ENCODE data around the gene BCL11B.

The BCL11B gene

GRCh38 chr14:99288948-99289347, 17.0 kb upstream of the BCL11B start:
- H3K27ac ChIP-seq, result no peak overlapping the region
- ChIA-PET POLR2A (ENCODE audit: low non-redundant PET) (no interaction called here), CTCF (no interaction called here)
- DNase-seq (ENCODE audit: low spot score), result no peak
- no peak for TF ChIP-seq CTCF (conservative IDR thresholded peaks at IDR 0.05; ENCODE audit: low read depth)

GRCh38 chr14:99287269-99287942, 15.4 kb upstream of the BCL11B start:
- ChIA-PET POLR2A (ENCODE audit: low non-redundant PET) (no interaction called here), CTCF (no interaction called here)
- no peak for DNase-seq (ENCODE audit: low spot score)
- H3K27ac ChIP-seq, result no peak overlapping the region
- TF ChIP-seq CTCF (conservative IDR thresholded peaks at IDR 0.05; ENCODE audit: low read depth), result no peak

- TF ChIP-seq CTCF (conservative IDR thresholded peaks at IDR 0.05; ENCODE audit: low read depth), result no peak
- no peak overlapping the region for H3K27ac ChIP-seq
- ChIA-PET CTCF (no interaction called here), POLR2A (ENCODE audit: low non-redundant PET) (no interaction called here)
- no peak for DNase-seq (ENCODE audit: low spot score)
Measured at GRCh38 chr14:99286761-99287160, 14.8 kb upstream of the BCL11B start.

- no peak for TF ChIP-seq CTCF (conservative IDR thresholded peaks at IDR 0.05; ENCODE audit: low read depth)
- no peak for DNase-seq (ENCODE audit: low spot score)
- ChIA-PET CTCF (no interaction called here), POLR2A (ENCODE audit: low non-redundant PET) (no interaction called here)
- H3K27ac ChIP-seq, result no peak overlapping the region
Measured at GRCh38 chr14:99284254-99285004, 12.4 kb upstream of the BCL11B start.

- H3K27ac ChIP-seq, result no peak overlapping the region
- no peak for TF ChIP-seq CTCF (conservative IDR thresholded peaks at IDR 0.05; ENCODE audit: low read depth)
- ChIA-PET CTCF (interaction anchor here (0.6 kb wide), 1 partner anchor 42 kb away, joined by 3 read pairs; no protein-coding TSS in a partner anchor), POLR2A (ENCODE audit: low non-redundant PET) (no interaction called here)
- no peak for DNase-seq (ENCODE audit: low spot score)
Measured at GRCh38 chr14:99282261-99283050, 10.5 kb upstream of the BCL11B start.

- POLR2A ChIA-PET (ENCODE audit: low non-redundant PET), result no interaction called here
- no peak for DNase-seq (ENCODE audit: low spot score)
- CTCF ChIA-PET, result no interaction called here
- TF ChIP-seq CTCF (conservative IDR thresholded peaks at IDR 0.05; ENCODE audit: low read depth), result no peak
- no peak overlapping the region for H3K27ac ChIP-seq
Measured at GRCh38 chr14:99281396-99281795, 9.4 kb upstream of the BCL11B start.
